HEK293 (cell line): ENCODE results near the gene SGSM2.

Experiments used
- ATF2 ChIP-seq: fragments of 450-650 bp; formaldehyde crosslinking; IDR thresholded peaks from 2 replicates; pipeline ENCODE4 v1.5.1; 2016; ENCODE audit warnings: missing biosample characterization, missing genetic modification characterization, low read depth
- CTCF ChIP-seq: fragments of 450-650 bp; formaldehyde crosslinking; IDR thresholded peaks from 2 replicates; pipeline ENCODE4 v1.5.1; 2016; ENCODE audit warnings: missing biosample characterization, missing genetic modification characterization
- MEIS1 ChIP-seq: sonication (generic); formaldehyde crosslinking; IDR thresholded peaks from 2 replicates; pipeline ENCODE4 v1.8.1; 2022; ENCODE audit warnings: missing genetic modification reagents, mild to moderate bottlenecking, borderline replicate concordance
- PATZ1 ChIP-seq: fragments of 450-650 bp; formaldehyde crosslinking; IDR thresholded peaks from 2 replicates; pipeline ENCODE4 v1.5.1; 2016; ENCODE audit warnings: missing biosample characterization, missing genetic modification characterization
- PRDM10 ChIP-seq: fragments of 450-650 bp; formaldehyde crosslinking; IDR thresholded peaks from 2 replicates; pipeline ENCODE4 v1.5.1; 2016; ENCODE audit warnings: missing biosample characterization, missing genetic modification characterization
- SP2 ChIP-seq: fragments of 450-650 bp; formaldehyde crosslinking; IDR thresholded peaks from 2 replicates; pipeline ENCODE4 v1.5.1; 2016; ENCODE audit warnings: missing biosample characterization, missing genetic modification characterization
- YY1 ChIP-seq: fragments of 450-650 bp; formaldehyde crosslinking; IDR thresholded peaks from 2 replicates; pipeline ENCODE4 v1.5.1; 2018; ENCODE audit warnings: missing biosample characterization, missing genetic modification characterization
- ZBTB7A ChIP-seq: fragments of 450-650 bp; formaldehyde crosslinking; IDR thresholded peaks from 2 replicates; pipeline ENCODE4 v1.5.1; 2016; ENCODE audit warnings: low read depth, missing biosample characterization, missing genetic modification characterization
- ZNF223 ChIP-seq: fragments of 450-650 bp; formaldehyde crosslinking; IDR thresholded peaks from 2 replicates; pipeline ENCODE4 v1.5.1; 2016; ENCODE audit warnings: missing biosample characterization, missing genetic modification characterization
- ZNF274 ChIP-seq, 2 experiments: fragments of 200-500 bp in 1 of 2; fragments of 450-650 bp in 1 of 2; sonication (Bioruptor generic) in 1 of 2; formaldehyde crosslinking in 1 of 2; IDR thresholded peaks; 2 replicates each; pipeline versions ENCODE4 v1.5.1 to v1.6.1; 2014 to 2016; ENCODE audit warnings: borderline replicate concordance in 1 of 2, inconsistent platforms in 1 of 2, low read length in 1 of 2, missing biosample characterization in 1 of 2, missing genetic modification characterization in 1 of 2
- ZNF394 ChIP-seq: fragments of 450-650 bp; formaldehyde crosslinking; IDR thresholded peaks from 2 replicates; pipeline ENCODE4 v1.5.1; 2016; ENCODE audit warnings: missing biosample characterization, missing genetic modification characterization, mild to moderate bottlenecking, moderate library complexity, borderline replicate concordance

- TF ChIP-seq CTCF (tag by site-specific recombination) (no peak), ZNF394 (tag by site-specific recombination) (no peak), ZBTB7A (tag by site-specific recombination) (no peak), ZNF223 (tag by site-specific recombination) (no peak), SP2 (tag by site-specific recombination) (no peak), YY1 (tag by site-specific recombination) (no peak), ZNF274 (IDR thresholded peaks at IDR 0.05; ENCODE audit: low read length) (no peak), ZNF274 (tag by site-specific recombination; IDR thresholded peaks at IDR 0.05; ENCODE audit: borderline replicate concordance) (no peak), PRDM10 (tag by site-specific recombination) (no peak), PATZ1 (no peak), MEIS1 (CRISPR knock-in tag) (no peak), ATF2 (tag by site-specific recombination) (no peak)
Measured at GRCh38 chr17:2379489-2380225, 42.4 kb downstream of the SGSM2 start.
